Nucleus accumbens (tissue), 56 donors: Measurements from ENCODE around the gene ALKBH5.

Experiments used
- DNase-seq, 56 donors: peaks; one replicate each; lab custom pipeline; 2025; lab: John Stamatoyannopoulos, UW

The ALKBH5 gene

GRCh38 chr17:18183334-18184142 is at the start of gene ALKBH5:
ALKBH5 (plus strand) TSS chr17:18183828; CDS start chr17:18184244, 416 bp downstream.
- DNase-seq: peak; percentile 89 to 99 (median 97)

GRCh38 chr17:18136357-18136756 is 47.3 kb upstream of the ALKBH5 start:
- no peak for DNase-seq

- DNase-seq: no peak
Measured at GRCh38 chr17:18138065-18138749, 45.4 kb upstream of the ALKBH5 start.

GRCh38 chr17:18139092-18139491 is 44.5 kb upstream of the ALKBH5 start:
- DNase-seq: no peak

GRCh38 chr17:18139498-18139897 is 44.1 kb upstream of the ALKBH5 start:
- DNase-seq: no peak

- DNase-seq: no peak
Measured at GRCh38 chr17:18139949-18140348, 43.7 kb upstream of the ALKBH5 start.

GRCh38 chr17:18140648-18141047 is 43.0 kb upstream of the ALKBH5 start:
- no peak for DNase-seq

- DNase-seq: peak in 8 of 56 donors; percentile 2 to 52 (median 13)
Measured at GRCh38 chr17:18141210-18141803, 42.3 kb upstream of the ALKBH5 start.

GRCh38 chr17:18142417-18142816 is 41.2 kb upstream of the ALKBH5 start:
- DNase-seq: no peak

GRCh38 chr17:18143044-18143936 is 40.3 kb upstream of the ALKBH5 start:
- no peak for DNase-seq

GRCh38 chr17:18144261-18144660 is 39.4 kb upstream of the ALKBH5 start:
- DNase-seq: no peak

GRCh38 chr17:18144855-18145254 is 38.8 kb upstream of the ALKBH5 start:
- no peak for DNase-seq

GRCh38 chr17:18145811-18146210 is 37.8 kb upstream of the ALKBH5 start:
- no peak for DNase-seq

GRCh38 chr17:18146259-18146658 is 37.4 kb upstream of the ALKBH5 start:
- no peak for DNase-seq

- DNase-seq: no peak
Measured at GRCh38 chr17:18146980-18147379, 36.6 kb upstream of the ALKBH5 start.

GRCh38 chr17:18148586-18148985 is 35.0 kb upstream of the ALKBH5 start:
- DNase-seq: no peak

GRCh38 chr17:18151290-18151689 is 32.3 kb upstream of the ALKBH5 start:
- DNase-seq: no peak

- no peak for DNase-seq
Measured at GRCh38 chr17:18155179-18155578, 28.4 kb upstream of the ALKBH5 start.

- DNase-seq: no peak
Measured at GRCh38 chr17:18156171-18156975, 27.3 kb upstream of the ALKBH5 start.

GRCh38 chr17:18156976-18157280 is 26.7 kb upstream of the ALKBH5 start:
- DNase-seq: no peak
